Measurements from ENCODE around the gene PSMC6.
"Not testable (repeated sequence)": the region's sequence is repeated elsewhere in the genome, so short reads cannot be mapped to it uniquely, and the experiment has no call there.

The PSMC6 gene

DNA sequence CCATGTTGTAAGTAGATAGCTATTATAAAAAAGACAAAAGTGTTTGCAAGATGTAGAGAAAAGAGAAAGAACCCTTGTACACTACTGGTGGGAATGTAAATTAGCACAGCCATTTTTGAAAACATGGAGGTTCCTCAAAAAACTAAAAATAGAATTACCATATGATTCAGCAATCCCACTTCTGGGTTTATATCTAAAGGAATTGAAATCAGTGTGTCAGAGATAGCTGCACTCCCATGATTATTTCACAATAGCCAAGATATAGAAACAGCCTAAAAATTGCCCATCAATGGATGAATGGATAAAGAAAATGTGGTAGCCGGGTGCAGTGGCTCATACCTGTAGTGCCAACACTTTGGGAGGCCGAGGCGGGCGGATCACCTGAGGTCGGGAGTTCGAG is 9.2 kb downstream of the PSMC6 start:
- DNase-seq (ENCODE audit: low read depth in 2 of 2, low spot score in 1 of 2) = no peak

DNA sequence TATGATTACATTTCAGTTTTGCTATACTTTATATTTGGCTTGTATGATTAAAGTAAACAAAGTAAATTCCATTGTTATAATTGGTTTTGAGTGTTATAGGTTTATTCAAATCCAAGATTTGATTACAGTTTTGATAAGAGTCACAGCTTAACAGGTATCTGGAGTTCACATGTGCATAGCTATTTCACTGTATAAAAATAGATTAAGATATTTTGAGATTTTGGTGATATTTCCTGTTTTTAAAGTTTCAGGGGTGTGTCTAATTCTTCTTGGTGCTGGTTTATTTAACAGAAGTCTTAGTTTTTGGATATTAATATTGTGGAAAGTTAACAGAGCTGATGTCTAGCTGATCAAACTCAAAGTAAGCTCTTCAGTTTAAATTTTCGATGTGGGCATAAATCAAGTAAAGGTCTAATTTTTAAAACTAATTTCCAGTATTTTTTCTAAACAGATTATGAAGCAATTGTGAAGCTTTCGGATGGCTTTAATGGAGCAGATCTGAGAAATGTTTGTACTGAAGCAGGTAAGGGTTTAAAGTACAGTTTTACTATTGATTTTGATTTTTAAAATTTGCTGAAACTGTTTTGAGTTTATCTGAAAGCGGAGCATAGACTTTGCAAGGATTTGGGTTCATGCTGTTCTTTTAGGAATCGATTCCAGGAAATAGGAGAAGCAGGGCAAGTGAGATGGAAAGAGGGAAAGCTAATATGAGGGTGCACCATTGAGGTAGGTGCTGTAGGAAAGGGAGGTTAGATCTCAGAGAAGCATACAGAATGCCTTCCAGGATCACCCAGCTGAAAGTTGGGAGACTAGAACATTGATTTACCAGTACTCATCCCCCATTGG is 16.7 kb downstream of the PSMC6 start:
- DNase-seq (ENCODE audit: low read depth in 2 of 2, low spot score in 1 of 2) = no peak

GRCh38 chr14:52724360-52724644 is 17.3 kb downstream of the PSMC6 start:
- no peak for DNase-seq (ENCODE audit: low read depth in 2 of 2, low spot score in 1 of 2)

GRCh38 chr14:52727509-52727908 is 20.5 kb downstream of the PSMC6 start:
- DNase-seq (ENCODE audit: low read depth in 2 of 2, low spot score in 1 of 2) = not testable (repeated sequence)

- DNase-seq (ENCODE audit: low read depth in 2 of 2, low spot score in 1 of 2) = not testable (repeated sequence)
Observed at GRCh38 chr14:52729035-52729434, 22.0 kb downstream of the PSMC6 start.

DNA sequence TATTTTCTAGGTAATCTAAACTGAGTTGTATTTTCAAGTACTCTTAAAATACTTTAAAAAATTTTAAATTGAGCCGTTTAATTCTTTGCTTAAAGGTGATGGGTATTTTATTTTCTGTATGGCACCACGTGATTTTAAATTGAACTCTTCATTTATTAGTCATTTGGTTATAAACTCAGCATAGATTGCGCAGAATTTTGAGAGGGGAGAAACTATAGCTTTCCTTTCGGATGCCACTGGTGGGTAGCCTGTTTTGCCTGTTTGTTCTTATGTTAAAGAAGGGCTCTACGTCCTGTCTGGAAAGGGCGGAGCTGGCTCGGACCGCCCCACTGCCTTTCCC is 22.6 kb downstream of the PSMC6 start:
- no peak for DNase-seq (ENCODE audit: low read depth in 2 of 2, low spot score in 1 of 2)

- DNase-seq (ENCODE audit: low read depth in 2 of 2, low spot score in 1 of 2) = peak; percentile 95 to 96
Observed at GRCh38 chr14:52729925-52730708, 23.1 kb downstream of the PSMC6 start, which contains the start of gene STYX. Gene STYX (plus strand): TSS chr14:52730166. CDS start chr14:52730475, 309 bp downstream.

DNA sequence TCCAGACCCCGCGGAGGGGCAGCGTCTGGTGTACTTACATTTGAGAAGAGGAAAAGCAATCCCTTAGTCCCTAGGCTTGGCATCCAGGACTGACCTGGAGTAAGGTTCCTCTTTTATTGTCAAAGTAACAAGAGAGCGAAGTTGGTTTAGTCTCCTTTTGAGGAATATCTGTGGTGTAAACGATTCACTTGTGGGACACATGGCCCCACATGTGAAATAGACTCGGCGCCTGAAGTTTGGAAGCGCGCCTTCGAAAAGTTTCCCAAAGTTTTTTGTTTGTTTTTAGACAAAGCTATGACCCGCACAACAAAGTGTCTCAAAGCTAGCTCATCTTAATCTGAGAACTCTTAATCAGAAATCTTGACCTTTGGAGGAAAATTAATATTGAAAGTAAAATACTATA is 23.7 kb downstream of the PSMC6 start:
- DNase-seq (ENCODE audit: low read depth in 2 of 2, low spot score in 1 of 2) = no peak

- DNase-seq (ENCODE audit: low read depth in 2 of 2, low spot score in 1 of 2) = no peak
Observed at GRCh38 chr14:52733824-52734223, 26.8 kb downstream of the PSMC6 start.

DNA sequence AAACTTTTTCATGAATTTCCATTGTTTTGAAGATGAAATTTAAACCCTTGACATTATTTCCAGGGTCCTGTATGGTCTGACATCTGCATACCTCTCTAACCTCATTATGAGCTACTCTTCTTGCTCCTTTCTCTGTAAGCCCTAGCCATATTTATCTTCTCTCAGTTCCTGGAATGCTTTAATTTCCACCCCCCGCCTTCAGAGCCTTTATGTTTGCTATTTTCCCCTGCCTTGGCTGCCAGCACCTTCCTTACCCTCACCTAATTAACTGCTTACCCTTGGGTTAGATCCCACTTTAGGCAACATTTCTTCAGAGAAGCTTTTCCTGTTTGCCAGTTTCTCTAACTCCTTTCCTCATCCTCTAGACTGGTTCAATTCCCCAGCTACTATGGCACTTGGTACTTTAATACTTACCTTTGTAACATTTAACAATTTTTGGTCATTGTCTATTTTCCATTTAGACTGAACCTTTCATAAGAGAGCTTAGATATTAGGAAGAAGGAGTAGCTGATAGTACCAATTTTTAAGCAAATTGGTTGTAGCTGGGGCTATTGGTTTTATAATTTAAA is 29.0 kb downstream of the PSMC6 start:
- DNase-seq (ENCODE audit: low read depth in 2 of 2, low spot score in 1 of 2) = no peak

DNA sequence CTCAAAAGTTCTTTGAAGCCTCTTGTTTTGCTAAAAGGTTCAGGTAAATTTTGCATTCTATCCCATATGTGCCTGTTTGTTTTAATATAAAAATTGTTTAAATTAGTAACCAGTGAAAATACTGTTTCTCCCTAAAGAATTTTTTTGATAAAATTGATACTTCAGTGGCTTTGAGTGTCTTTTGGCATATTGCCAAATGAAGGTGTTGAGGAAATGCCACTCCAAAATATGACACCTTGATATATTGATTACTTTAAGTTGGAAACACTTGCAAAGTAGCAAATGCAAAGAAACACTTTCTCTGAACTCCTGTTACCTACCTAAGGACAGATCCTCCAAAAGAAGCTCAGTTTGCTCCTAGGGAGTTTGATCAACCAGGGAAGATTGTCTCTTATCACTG is 31.4 kb downstream of the PSMC6 start:
- DNase-seq (ENCODE audit: low read depth in 2 of 2, low spot score in 1 of 2) = no peak

- no peak for DNase-seq (ENCODE audit: low read depth in 2 of 2, low spot score in 1 of 2)
Observed at GRCh38 chr14:52740751-52741150, 33.8 kb downstream of the PSMC6 start.

- DNase-seq (ENCODE audit: low read depth in 2 of 2, low spot score in 1 of 2) = no peak
Observed at GRCh38 chr14:52741865-52742264, 34.9 kb downstream of the PSMC6 start.

- DNase-seq (ENCODE audit: low read depth in 2 of 2, low spot score in 1 of 2) = no peak
Observed at GRCh38 chr14:52748647-52749292, 41.8 kb downstream of the PSMC6 start.

- no peak for DNase-seq (ENCODE audit: low read depth in 2 of 2, low spot score in 1 of 2)
Observed at GRCh38 chr14:52755607-52756316, 48.8 kb downstream of the PSMC6 start.

DNA sequence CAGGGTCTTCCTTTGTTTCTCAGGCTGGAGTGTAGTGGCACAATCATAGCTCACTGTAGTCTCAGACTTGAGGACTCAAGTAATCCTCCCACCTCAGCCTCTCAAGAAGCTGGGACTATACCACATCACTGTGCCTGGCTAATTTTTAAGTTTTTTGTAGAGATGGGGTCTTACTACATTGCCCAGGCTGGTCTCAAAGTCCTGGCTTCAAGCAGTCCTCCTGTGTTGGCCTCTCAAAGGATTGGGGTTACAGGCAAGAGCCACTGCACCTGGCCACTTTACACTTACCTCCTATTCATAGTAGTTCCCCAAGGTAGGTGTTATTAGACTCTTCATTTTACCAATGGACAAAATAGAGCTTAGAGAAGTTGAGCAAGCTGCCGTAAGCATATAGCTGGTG is 52.1 kb downstream of the PSMC6 start:
- DNase-seq (ENCODE audit: low read depth in 2 of 2, low spot score in 1 of 2) = no peak

GRCh38 chr14:52762923-52763322 is 55.9 kb downstream of the PSMC6 start:
- DNase-seq (ENCODE audit: low read depth in 2 of 2, low spot score in 1 of 2) = not testable (repeated sequence)

GRCh38 chr14:52767058-52767833 is 60.2 kb downstream of the PSMC6 start:
- DNase-seq (ENCODE audit: low read depth in 2 of 2, low spot score in 1 of 2) = no peak

DNA sequence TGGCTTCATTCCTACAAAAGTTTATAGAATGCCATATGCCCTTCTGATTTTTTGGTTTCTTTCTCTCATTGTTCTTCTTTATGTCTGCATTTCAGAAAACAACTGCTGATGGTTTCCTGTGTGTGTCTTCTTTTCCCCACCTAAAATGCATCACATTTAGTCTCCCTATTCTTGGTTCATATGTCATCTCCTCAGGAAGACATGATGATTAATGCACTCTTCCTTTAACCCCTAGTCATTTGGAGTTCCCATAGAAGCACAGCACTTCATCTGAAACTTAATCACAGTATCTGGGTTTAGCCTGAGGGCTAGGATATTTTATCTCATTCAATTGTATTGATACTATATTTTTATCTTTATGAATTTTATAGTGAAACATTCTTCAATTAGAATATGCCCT is 62.9 kb downstream of the PSMC6 start:
- no peak for DNase-seq (ENCODE audit: low read depth in 2 of 2, low spot score in 1 of 2)

- no peak for DNase-seq (ENCODE audit: low read depth in 2 of 2, low spot score in 1 of 2)
Observed at GRCh38 chr14:52776816-52777215, 69.8 kb downstream of the PSMC6 start.
